Glomerular visceral epithelial cell (primary cell): Measurements from ENCODE around the gene CELSR1.

ENCODE experiments used
- DNase-seq: peaks from one replicate; pipeline ENCODE4 v3.0.0-alpha.2; 2016; ENCODE audit errors: extremely low spot score

CELSR1 gene

DNA sequence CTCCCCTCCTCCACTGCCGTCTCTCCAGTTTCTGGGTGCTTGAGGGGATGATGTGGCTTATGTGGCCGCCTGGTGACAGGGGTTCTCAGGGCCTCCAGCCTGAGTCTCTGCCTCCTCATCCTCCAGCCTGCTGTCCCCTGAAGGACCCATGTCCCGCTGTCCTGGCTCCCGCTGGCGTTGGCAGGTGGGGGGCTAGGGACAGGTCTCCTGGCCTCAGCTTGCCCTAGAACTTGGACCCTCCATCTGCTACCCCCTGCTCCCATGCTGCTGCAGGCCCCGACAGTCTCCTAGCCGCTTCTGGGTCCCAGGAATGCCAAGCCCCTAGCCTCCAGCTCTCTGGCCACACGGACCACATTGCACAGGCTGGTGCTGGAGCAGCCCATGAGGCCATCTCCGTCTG is 13.9 kb upstream of the CELSR1 start:
- no peak for DNase-seq

DNA sequence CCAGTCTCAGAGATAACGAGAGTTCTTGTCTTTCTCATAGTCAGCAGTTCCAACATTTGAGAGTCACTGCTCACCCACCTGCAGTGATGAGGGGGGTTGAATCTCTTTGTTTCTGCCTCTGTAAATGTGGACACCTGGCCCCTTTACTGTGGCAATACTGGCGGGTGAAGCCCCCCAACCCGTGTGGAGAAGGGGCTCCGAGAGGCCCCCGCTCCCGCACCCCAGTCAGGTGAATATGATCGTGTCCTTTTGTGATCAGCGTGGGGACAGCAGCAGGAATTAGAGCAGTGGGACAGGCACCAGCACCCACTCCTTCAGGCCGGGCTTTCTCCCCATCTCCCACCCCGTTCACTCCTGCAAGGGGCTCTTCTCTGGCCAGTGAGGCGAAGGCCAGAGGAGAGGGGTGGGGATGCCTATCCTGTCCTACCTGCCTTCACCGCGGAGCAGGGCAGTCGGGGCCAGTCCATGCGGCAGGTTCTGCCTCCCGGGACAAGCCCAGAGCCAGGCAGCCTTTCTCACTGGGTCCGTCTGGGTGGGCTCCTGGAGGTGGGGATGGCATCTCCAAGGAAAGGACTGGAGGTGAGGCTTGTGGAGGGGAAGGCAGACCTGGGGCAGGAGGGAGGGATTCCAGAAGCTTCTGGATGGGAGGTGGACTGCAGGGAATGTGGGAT is 12.7 kb upstream of the CELSR1 start:
- DNase-seq = no peak

DNA sequence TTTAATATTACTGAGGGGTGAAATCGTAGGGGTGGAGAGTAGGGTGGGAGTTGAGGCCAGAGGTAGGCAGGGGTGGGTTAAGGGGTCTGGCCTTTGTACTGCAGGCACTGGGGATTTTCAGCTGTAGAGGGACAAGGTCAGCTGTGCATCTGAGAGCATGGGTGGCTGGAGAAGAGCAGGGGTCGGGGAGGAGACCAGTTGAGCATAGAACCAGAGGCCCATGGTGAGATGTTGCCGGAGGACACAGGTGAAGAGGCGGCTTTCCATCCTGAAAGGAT is 12.1 kb upstream of the CELSR1 start:
- no peak for DNase-seq

DNA sequence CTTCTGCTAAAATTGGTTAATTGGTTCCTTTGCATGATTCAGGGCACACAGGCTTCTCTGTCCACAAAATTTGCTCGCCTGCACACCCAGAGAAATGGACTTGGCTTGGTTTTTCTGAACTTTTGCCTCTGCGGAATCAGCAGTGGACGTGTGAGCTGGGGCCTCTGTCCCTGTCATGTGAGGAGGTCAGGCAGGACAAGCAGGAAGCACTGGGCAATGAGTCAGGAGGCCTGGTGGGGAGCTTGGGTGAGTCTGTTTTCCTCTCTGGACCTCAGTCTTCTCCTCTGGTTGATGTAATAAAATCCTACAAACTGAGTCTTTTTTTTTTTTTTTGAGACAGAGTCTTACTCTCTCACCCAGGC is 10.4 kb upstream of the CELSR1 start:
- peak; percentile 83 for DNase-seq

DNA sequence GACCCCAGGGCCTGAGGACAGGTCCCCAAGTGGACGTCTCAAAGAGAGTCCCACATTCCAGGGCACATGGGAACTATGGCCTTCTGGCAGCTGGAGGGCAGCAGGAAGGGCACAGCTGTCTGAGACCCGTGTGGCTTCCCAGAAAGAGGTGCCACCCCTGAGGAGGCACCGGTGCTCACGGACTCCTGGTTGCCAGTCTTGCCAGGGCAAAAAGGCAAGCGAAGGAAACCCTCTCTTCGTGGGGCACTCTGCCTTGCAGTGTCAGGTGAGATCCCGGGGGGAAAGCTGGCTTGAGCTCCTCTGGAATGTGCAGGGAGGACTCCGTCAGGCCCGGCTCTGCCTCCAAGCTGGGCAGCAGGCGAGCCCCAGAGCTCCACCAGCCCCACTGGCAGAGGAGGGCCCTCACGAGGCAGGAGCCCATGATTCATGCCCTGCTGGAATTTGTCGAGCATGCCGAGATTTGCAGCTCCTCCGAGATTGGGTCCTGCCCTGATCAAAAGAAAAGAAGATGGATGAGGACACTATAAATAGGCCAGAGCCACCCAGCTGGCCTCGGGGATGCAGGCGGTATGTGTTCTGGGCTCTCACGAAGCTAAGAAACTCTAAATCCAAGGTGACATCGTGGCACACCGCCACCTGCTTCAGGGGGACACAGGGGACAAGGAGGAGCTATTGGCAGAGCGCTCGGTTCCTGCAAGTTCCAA is 9.9 kb upstream of the CELSR1 start:
- peak; percentile 90 for DNase-seq

DNA sequence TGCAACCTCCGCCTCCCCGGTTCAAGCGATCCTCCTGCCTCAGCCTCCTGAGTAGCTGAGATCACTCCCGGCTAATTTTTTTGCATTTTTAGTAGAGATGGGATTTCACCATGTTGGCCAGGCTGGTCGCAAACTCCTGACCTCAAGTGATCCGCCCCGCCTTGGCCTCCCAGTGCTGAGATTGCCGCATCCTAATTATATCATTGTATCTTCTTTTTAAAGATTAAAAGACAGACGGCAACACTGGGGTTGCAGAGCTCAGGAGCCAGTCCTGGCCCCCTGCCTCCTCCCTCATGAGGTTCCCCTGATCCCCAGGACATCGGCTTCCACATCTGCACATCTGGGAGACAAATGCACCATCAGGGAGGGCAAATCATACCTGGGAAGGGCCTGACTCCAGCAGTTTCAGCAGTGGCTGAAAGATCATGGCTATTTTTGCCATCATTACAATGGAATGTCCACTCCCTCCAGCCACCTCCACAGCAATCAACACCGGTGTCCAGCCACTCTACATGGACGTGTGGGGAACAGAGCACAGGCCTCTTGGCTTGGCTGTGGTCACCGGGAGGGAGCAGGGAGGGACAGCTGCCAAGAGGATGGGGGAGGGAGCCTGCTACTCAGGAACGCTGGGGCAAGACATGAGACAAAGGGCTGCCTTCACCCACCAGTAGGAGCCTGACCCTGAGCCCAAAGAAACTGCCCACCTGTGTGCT is 9.2 kb upstream of the CELSR1 start:
- peak; percentile 92 for DNase-seq

DNA sequence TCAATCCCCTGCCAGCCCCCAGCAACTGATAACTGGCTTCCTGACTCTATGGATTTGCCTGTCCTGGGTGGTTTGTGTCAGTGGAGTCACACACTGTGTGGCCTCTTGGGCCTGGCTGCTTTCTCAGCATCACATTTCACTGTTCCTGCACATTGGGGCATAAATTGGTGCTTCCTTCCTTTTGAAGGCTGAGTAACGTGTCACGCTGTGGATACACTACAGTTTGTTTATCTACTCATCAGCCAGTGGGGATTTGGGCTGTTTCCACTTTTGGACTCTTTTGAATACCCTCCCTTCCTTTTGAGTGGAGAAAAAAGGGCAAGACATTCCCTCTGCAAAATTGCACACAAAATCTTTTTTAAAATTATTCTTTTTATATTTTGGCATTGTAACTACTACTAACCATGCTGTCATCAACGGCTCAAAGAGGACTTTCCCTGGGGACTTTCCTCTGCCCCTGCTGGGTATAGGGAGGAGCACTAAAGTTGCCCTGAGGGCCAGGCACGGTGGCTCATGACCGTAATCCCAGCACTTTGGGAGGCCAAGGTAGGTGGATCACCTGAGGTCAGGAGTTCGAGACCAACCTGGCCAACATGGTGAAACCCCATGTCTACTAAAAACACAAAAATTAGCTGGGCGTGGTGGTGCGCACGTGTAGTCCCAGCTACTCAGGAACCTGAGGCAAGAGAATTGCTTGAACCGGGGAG is 7.8 kb upstream of the CELSR1 start:
- no peak for DNase-seq

DNA sequence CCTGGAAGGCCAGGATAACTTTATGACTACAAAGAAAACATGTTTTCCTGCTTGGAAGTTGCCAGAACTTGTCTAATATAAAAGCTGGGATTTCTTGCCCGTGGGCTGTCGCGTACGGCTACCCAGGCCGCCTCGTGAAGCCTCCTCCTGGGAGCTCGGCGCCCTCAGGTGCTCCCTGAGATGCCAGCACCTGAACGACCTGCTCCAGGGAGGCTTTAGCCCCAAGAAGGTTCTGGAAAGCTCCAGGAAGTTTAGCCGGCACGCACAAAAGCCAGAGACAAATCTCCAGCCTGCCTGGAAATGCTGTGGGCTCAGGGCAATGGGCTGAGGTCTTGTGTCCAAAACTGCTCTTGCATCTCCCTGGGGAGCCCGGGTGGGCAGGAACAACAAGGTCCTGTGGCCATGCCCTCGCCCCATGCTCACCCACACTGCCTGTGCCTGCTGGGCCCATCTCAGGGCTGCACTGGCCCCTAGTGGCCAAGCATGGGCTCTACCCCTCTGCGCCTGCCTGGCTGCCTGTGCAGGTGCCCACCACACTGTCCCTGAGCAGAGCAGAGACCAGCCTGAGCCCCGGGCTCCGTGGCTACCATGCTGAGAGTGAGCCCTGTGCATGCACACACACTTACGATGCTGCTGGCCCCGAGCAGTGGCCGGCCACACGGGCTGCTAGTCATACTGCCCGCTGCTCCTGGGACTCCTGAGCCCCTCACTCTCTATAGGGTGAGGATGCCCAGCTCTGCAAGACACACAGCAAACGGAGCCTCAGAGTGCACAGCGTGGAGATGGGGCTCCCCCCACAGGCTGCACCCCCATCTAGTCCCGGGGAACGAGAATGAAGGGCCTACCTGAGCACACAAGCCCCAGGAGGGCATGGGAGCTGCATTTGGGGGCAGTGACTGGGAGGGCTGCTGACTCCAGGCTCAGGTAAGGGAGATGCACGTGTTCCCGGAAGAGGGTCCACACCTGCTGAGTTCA is 4.9 kb upstream of the CELSR1 start:
- DNase-seq = peak; percentile 78

DNA sequence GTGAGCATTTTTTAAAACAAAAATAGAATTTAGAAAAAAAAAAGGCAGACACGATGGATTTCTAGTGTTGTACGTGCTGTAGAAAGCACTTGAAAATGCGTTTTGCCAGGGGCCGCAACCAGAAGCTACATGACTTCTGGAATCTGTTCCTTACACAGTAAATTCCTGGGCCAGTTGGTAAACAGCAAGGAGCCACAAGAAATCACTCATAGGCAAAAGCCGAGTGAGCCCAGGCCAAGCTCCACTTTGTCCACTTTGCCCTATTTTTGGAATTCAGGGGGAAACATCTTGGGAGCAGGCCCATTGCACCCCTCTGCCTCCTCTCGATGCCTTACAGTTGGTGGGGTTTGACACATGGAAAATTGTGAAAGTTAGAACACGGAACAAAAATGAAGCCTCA is 4.1 kb upstream of the CELSR1 start:
- no peak for DNase-seq

DNA sequence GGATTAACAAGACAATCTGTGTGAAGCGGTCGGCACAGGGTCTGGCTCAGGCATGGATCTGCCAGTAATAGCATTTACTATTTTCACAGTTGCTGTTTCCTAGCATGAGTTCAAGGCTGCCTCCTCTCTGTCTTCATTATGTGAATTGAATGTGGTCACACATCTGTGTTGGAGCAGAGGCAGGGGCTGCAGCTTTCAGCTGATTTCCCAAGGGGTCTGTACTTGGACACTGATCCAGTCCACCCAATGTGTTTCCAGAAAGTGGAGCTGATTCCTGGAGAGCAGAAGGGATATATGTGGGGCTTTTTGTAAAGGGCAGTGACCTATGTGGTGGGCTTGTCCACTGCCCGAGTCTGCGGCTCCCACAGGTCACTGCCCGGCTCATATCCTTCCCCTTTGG is 3.5 kb upstream of the CELSR1 start:
- DNase-seq = no peak

DNA sequence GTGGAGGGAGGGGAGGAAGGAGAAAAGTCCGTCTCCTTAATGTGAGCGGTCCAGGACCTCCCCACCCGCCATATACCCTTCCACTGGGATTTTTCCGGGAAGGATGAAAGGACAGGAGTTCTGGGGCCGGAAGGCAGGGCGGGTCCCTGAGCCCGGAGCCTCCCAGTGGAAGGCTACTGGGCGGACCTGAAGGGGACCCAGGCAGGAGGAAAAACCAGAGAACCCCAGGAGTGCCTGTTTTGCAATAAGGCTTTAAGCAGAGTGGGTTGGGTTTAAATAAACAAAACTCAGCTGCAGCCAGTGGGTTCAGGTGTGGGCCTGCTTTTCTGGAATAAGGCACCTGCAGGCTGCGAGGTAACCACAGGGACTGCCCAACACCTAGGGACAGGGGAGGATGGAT is 1.7 kb upstream of the CELSR1 start:
- no peak for DNase-seq

DNA sequence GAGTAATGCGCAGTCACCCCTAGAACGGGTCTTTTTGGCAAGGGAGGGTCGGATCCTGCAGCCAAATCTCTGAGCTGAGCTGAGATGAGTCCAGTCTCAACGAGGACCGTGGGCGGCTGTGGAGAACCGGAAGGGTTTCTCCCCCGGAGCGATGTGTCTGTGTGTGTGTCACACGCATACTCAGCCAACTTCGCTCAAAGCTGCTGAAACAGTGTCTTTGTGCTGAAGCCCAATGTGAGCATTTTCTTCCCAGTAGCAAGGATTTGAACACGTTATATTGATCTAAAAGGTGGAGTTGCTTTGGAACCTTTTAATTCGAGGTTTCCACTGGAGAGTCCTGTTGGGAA is 1.4 kb upstream of the CELSR1 start:
- DNase-seq = peak; percentile 47

DNA sequence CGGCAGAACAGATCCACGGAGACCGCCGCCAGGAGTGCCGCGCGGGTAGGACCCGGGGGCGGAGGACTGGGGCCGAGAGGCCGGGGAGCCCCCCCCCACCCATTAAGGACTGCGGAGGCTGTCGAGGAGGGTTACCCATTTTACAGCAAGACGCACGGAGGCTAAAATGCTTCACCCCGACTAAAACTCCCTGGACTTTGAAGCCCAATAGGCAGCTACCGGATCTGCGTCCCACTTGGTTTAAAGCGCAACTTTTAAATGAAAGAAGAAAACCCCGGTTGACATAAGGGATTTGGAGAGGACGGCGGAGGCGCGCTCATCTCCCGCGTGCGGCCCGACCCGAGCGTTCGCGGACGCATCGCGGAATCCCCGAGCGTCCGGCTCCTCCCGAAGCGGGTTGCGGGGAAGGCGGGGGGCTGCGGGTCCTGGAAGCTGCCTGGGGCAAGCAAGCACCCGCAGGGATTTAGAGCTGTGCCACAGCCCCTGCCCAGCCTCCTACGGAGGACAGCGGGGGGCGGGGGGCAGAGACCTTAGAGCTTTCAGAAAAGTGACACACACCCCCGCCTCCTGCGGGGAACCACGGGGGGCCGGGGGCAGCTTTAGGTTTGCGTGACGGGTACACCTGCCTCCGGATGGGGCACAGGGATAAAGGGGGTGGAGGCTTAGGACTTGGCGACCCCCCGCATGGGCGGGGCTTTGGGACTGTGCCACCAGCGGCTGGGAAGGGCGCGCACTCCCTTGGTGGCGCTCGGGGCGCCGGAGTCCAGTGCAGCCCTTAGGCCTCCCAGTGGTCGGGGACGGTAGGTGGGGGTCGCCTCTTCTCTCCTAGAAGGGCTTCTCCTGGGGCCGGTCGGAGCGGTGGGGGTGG is 760 bp upstream of the CELSR1 start:
- peak; percentile 42 for DNase-seq

DNA sequence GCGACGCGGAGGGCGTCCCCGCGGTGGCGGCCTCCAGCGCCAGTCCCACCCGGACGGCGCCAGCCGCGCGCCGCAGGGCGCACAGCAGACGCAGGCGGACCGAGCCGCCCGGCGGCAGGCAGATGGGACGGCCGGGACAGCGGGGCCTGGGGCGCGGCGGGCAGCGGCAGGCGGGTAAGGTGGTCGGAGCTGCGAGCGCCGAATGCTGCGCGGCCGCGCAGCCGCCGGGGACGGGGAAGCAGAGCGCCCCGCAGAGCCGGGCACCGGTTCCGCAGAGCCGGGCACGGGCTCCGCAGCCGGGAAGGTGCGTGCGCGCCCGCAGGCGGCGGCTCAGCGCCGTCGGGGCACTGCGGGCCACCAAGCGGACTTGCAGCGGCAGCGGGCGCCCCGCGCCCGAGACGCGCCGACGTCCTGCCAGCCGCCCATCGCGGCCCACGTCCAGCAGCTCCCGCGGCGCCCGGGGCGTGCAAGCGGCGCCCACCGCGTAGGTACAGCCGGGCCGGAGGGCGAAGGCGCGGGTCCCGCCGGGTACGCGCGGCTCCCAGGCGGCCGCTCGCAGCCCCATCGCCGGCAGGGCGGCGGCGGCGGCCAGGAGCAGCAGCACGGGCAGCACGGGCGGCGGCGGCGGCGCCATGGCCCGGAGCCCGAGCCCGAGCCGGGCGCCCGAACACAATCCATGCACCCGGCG is 739 bp downstream of the CELSR1 start:
- DNase-seq = peak; percentile 27

DNA sequence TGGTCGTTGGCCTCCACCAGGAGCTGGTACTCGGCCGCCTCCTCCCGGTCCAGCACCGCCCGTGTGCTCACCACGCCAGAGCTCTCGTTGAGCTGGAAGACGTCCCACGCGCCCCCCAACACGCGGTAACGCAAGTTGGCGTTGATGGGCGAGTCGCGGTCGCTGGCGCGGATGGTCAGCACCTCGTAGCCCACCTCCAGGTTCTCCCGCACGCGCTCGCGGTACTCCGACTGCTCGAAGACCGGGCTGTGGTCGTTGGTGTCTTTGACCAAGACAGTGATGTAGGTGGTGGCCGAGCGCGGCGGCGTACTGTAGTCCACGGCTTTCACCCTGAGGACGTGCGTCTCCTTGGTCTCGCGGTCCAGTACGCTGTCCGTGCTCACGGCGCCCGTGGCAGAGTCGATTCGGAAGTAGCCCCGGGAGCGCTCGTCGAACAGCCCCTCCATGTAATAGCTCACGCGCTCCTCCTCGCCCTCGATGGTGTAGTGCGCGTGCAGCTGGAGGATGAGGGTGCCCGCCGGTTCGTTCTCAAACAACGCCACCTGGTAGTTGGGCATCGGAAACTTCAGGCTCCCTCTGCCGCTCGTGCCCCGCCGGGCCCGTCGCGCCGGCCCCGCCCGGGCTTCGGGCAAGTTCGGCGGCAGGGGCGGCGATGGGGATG is 1.4 kb downstream of the CELSR1 start:
- no peak for DNase-seq

DNA sequence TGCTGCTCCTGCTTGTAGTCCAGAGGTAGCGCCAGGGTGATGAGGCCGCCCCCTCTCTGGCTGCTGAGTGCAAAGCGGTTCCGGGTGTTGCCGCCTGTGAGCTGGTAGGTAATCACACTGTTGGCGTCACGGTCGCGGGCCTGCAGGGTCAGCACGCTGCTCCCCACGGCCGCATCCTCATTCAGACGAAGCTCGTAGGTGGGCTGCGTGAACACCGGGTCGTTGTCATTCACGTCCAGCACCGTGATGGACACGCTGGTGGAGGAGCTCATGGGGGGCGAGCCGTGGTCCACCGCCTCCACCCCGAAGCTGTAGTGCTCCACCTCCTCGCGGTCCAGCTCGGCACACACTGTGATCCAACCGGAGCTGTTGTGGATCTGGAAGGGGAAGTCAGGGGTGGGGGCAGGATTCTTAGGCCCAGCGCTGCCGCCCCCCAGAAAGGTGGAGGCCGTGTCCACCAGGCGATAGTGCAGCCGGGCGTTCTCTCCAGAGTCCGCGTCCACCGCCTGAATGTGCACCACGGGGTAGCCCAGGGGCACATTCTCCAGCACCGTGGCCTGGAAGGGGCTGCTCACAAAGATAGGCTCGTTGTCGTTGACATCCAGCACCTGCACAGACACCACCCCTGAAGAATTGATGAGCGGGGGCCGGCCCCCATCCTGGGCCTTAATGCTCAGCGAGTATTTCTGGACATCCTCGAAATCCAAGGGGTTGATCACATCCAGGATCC is 2.4 kb downstream of the CELSR1 start:
- DNase-seq = no peak

DNA sequence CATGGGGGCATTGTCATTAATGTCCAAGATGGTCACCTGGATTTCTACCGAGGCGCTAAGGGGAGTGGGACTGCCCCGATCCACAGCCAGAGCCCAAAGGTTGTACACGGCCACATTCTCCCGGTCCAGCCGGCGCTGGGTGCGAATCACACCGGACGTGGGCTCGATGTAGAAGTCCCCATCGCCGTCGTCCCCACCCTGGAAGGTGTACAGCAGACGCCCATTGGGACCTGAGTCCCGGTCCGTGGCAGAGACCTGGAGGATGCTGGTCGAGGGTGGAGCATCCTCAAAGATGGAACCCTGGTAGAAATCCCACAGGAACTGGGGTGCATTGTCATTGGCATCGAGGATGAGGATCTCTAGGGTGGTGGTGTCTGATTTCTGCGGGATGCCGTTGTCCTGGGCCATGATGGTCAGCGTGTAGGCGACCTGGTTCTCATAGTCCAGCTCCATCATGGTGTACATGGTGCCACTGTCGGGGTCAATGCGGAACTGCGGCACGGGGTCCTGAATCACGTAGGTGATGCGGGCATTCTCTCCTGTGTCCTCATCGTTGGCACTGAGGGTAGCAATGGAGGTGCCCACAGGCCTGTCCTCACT is 3.1 kb downstream of the CELSR1 start:
- no peak for DNase-seq

DNA sequence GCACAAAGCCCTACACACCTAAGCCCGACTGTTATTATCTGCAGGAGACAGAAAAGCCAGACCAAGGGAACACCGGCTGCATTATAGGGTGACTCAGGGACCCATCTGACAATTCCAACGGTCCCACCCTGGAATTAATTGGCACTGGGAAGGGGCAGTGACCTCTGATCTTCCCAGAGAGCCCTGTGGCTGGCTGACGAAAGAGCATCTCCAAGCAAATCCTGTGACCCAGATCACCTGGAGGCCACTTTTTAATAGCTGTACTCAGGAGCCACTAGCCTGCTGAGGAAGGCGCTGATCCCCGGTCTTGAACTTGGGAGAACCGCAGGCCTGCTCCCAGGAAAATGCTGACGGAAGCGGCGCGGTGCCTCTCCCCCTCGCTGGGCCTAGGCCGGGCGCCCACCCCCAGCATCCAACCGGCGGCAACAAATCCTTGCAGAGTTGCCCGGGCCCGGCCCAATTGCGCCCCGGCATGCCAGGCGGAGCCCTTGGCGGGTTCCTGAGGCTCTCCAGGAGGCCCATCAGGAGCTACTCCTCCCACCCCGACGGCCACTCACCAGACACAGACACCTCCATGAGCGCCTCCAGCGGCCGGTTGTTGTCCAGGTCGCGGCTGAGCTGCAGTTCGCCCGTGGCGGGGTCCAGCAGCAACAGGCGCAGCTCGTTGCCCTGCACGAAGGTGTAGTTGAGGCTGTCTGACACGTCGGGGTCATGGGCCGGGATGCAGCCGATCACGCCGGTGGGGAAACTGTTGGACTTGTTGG is 4.2 kb downstream of the CELSR1 start:
- DNase-seq = peak; percentile 73
